ENCODE results near the gene MEF2D. TPM values are rescaled to one million over a fixed set of nuclear protein-coding genes. Genes with fewer than 3 reads are reported as not detected.

Gene MEF2D
- total RNA-seq, 1 experiment from 2014 or later: 18.7 TPM

GRCh38 chr1:156464335-156464734 is 36.2 kb downstream of the MEF2D start:
- H3K27ac Mint-ChIP-seq: peak overlapping the region in 1 of 3 experiments; percentile 28; a peak in 2 of 7 replicates
- no peaks in the 10 kb centered on the region for H4K20me1 ChIP-seq (ENCODE audit: control insufficient read depth, insufficient read depth, insufficient read length)
- no peak overlapping the region; the same call in 1 of the 2 replicates for H3K14ac ChIP-seq (ENCODE audit: insufficient read depth, low read length)
- H4K8ac ChIP-seq (replicated peaks; ENCODE audit: insufficient read length, low read depth, low read length): no peak overlapping the region
- H2AFZ ChIP-seq (ENCODE audit: low read length): no peak overlapping the region
- H3K4ac ChIP-seq (ENCODE audit: low read depth, low read length): no peak overlapping the region
- no CpG with 5 or more reads among the region's 3 CpGs for WGBS (ENCODE audit: extremely low coverage, insufficient read length, low lambda C conversion rate)
- no peak overlapping the region for H3K4me3 Mint-ChIP-seq
- no peak overlapping the region for H3T11ph ChIP-seq (ENCODE audit: low read length)
- H3K23ac ChIP-seq (ENCODE audit: insufficient read length, low read depth, low read length): no peak overlapping the region
- no peak overlapping the region for H4K91ac ChIP-seq (ENCODE audit: insufficient read length, low read depth, low read length)
- no peak overlapping the region for H3K56ac ChIP-seq (ENCODE audit: insufficient read length, low read depth, low read length)
- H3K23me2 ChIP-seq (ENCODE audit: insufficient read length, low read depth, low read length, poor library complexity, severe bottlenecking): no peaks in the 10 kb centered on the region
- H3K79me1 ChIP-seq (ENCODE audit: insufficient read depth, low read depth, low read length, poor library complexity, severe bottlenecking): no peaks in the 10 kb centered on the region
- H3K36me3 Mint-ChIP-seq (ENCODE audit: insufficient read depth in 1 of 3, low read depth in 3 of 3): peaks cover 3 to 9% (median 5%) of the 10 kb centered on the region in 3 experiments; a peak in 4 of 7 replicates
- H3K27ac ChIP-seq (ENCODE audit: insufficient read length, low read depth, low read length): no peak overlapping the region
- no peak for TF ChIP-seq CTCF (conservative IDR thresholded peaks at IDR 0.05)
- no peak overlapping the region for H2BK120ac ChIP-seq (ENCODE audit: low read depth, low read length, poor library complexity, severe bottlenecking)
- no peak overlapping the region for H3K18ac ChIP-seq (ENCODE audit: insufficient read length, low read depth, low read length)
- H3K4me1 Mint-ChIP-seq: peaks cover 36 to 45% of the 10 kb centered on the region in 2 experiments
- no peak overlapping the region for H3K9ac ChIP-seq (ENCODE audit: extremely low read depth, insufficient read length, low read length)
- H3K4me1 ChIP-seq (ENCODE audit: insufficient read depth, low read length): peaks cover 2% of the 10 kb centered on the region; the same call in 1 of the 2 replicates
- H2BK15ac ChIP-seq (ENCODE audit: low read depth, low read length): no peak overlapping the region
- no peaks in the 10 kb centered on the region for H3K79me2 ChIP-seq (ENCODE audit: insufficient read depth, low read length)
- no peak overlapping the region for H2BK12ac ChIP-seq (ENCODE audit: insufficient read length, low read depth, low read length)
- peaks cover 1% of the 10 kb centered on the region; the same call in 1 of the 2 replicates for H3K27me3 Mint-ChIP-seq (ENCODE audit: low read depth)
- H2BK5ac ChIP-seq (ENCODE audit: insufficient read length, low read length): no peak overlapping the region
- H3K9me3 ChIP-seq (ENCODE audit: control insufficient read depth, low read depth, low read length): no peaks in the 10 kb centered on the region
- no peak overlapping the region for H2BK20ac ChIP-seq (ENCODE audit: low read depth, low read length, poor library complexity, severe bottlenecking)
- H2AK5ac ChIP-seq (ENCODE audit: insufficient read length, low read length): no peak overlapping the region
- no peak for DNase-seq
- no peaks in the 10 kb centered on the region; the same call in 1 of the 2 replicates for H3K27me3 ChIP-seq (ENCODE audit: insufficient read depth, low read length)
- H3K9me3 Mint-ChIP-seq: no peaks in the 10 kb centered on the region
- no peak overlapping the region for H4K5ac ChIP-seq (ENCODE audit: insufficient read length, low read depth, low read length)
- H3K4me2 ChIP-seq (ENCODE audit: insufficient read depth, insufficient read length, low read length): no peak overlapping the region
